ENCODE data around the gene TOM1L2. TPM values are rescaled to one million over a fixed set of nuclear protein-coding genes. Genes with fewer than 3 reads are reported as not detected.

The TOM1L2 gene
- total and polyA plus RNA-seq, 2 donors from 2014 or later: 28.2 to 59.4 TPM

GRCh38 chr17:17900615-17901520 lies 71.3 kb downstream of the TOM1L2 start:
- FAIRE-seq: no peak
- peak overlapping the region; percentile 37 to 45 for H3K27ac ChIP-seq (ENCODE audit: low read depth in 2 of 2, low read length in 2 of 2)
- H3K4me3 ChIP-seq (ENCODE audit: low read length in 3 of 3): peak overlapping the region in 1 of 3 donors; percentile 17
- peaks cover 0 to 8% (median 8%) of the 10 kb centered on the region in 3 donors for H3K4me1 ChIP-seq (ENCODE audit: control insufficient read depth in 2 of 3, insufficient read depth in 2 of 3, low read depth in 1 of 3, low read length in 3 of 3)
- no peaks in the 10 kb centered on the region for H3K9me3 ChIP-seq (ENCODE audit: control insufficient read depth in 2 of 3, insufficient read depth in 1 of 3, low read length in 3 of 3)
- TF ChIP-seq CTCF (IDR thresholded peaks at IDR 0.05; ENCODE audit: borderline replicate concordance, extremely low read depth, insufficient read depth): no peak
- DNase-seq: peak in 3 of 5 donors; percentile 41 to 92 (median 78)
- no peak overlapping the region for H3K9ac ChIP-seq (ENCODE audit: low read length in 3 of 3)
- intact Hi-C loops (cut with DNase I): no loop called here
- H3K36me3 ChIP-seq (ENCODE audit: control insufficient read depth in 2 of 3, insufficient read depth in 3 of 3, low read length in 3 of 3): peaks cover 2 to 11% (median 7%) of the 10 kb centered on the region in 3 donors
- H3K27me3 ChIP-seq (ENCODE audit: control insufficient read depth, insufficient read depth, low read length): no peaks in the 10 kb centered on the region

GRCh38 chr17:17899486-17899885 lies 72.7 kb downstream of the TOM1L2 start:
- no peak overlapping the region for H3K4me3 ChIP-seq (ENCODE audit: low read length in 3 of 3)
- FAIRE-seq (no peak), DNase-seq (peak in 1 of 5 donors; percentile 46)
- no peaks in the 10 kb centered on the region for H3K27me3 ChIP-seq (ENCODE audit: control insufficient read depth, insufficient read depth, low read length)
- TF ChIP-seq CTCF (IDR thresholded peaks at IDR 0.05; ENCODE audit: borderline replicate concordance, extremely low read depth, insufficient read depth): no peak
- peaks cover 0 to 8% (median 8%) of the 10 kb centered on the region in 3 donors for H3K4me1 ChIP-seq (ENCODE audit: control insufficient read depth in 2 of 3, insufficient read depth in 2 of 3, low read depth in 1 of 3, low read length in 3 of 3)
- peaks cover 0 to 12% (median 3%) of the 10 kb centered on the region in 3 donors for H3K36me3 ChIP-seq (ENCODE audit: control insufficient read depth in 2 of 3, insufficient read depth in 3 of 3, low read length in 3 of 3)
- H3K9me3 ChIP-seq (ENCODE audit: control insufficient read depth in 2 of 3, insufficient read depth in 1 of 3, low read length in 3 of 3): no peaks in the 10 kb centered on the region
- intact Hi-C loops (cut with DNase I): loop anchor here (10.0 kb wide), 1 partner anchor 135 kb away; the partner anchor contains the start of genes ATPAF2 and GID4
- H3K27ac ChIP-seq (ENCODE audit: low read depth in 2 of 2, low read length in 2 of 2): no peak overlapping the region
- H3K9ac ChIP-seq (ENCODE audit: low read length in 3 of 3): no peak overlapping the region

GRCh38 chr17:17898673-17899072 lies 73.5 kb downstream of the TOM1L2 start:
- FAIRE-seq (no peak), DNase-seq (no peak)
- H3K27ac ChIP-seq (ENCODE audit: low read depth in 2 of 2, low read length in 2 of 2): no peak overlapping the region
- H3K4me3 ChIP-seq (ENCODE audit: low read length in 3 of 3): no peak overlapping the region
- H3K9ac ChIP-seq (ENCODE audit: low read length in 3 of 3): no peak overlapping the region
- peaks cover 0 to 12% (median 2%) of the 10 kb centered on the region in 3 donors for H3K36me3 ChIP-seq (ENCODE audit: control insufficient read depth in 2 of 3, insufficient read depth in 3 of 3, low read length in 3 of 3)
- intact Hi-C loops (cut with DNase I): loop anchor here (10.0 kb wide), 1 partner anchor 136 kb away; the partner anchor contains the start of genes ATPAF2 and GID4
- H3K9me3 ChIP-seq (ENCODE audit: control insufficient read depth in 2 of 3, insufficient read depth in 1 of 3, low read length in 3 of 3): no peaks in the 10 kb centered on the region
- no peaks in the 10 kb centered on the region for H3K27me3 ChIP-seq (ENCODE audit: control insufficient read depth, insufficient read depth, low read length)
- TF ChIP-seq CTCF (IDR thresholded peaks at IDR 0.05; ENCODE audit: borderline replicate concordance, extremely low read depth, insufficient read depth): no peak
- H3K4me1 ChIP-seq (ENCODE audit: control insufficient read depth in 2 of 3, insufficient read depth in 2 of 3, low read depth in 1 of 3, low read length in 3 of 3): peaks cover 0 to 8% (median 8%) of the 10 kb centered on the region in 3 donors

Measured in kidney (tissue), 14 donors.